GM12878 (cell line): ENCODE data around the gene TRABD2B. TPM values are rescaled to one million over a fixed set of nuclear protein-coding genes. Genes with fewer than 3 reads are reported as not detected.

Experiments
- ATAC-seq: fragments of 200-7000 bp; cut with Tn5 transposase; 3 replicates; pipeline ENCODE4 v1.9.1; 2020; ENCODE audit warnings: mild to moderate bottlenecking, moderate library complexity
- BruUV-seq: library from RNA; stranded (reverse); fragments of 400-500 nt; replicated peaks from 2 replicates; lab custom pipeline; 2021; lab: Mats Ljungman, UMichigan
- CTCF ChIA-PET: fragments of 300-600 bp; sonication (Branson Sonifier 250); formaldehyde crosslinking; extraction: SDS; loops from one replicate; lab custom pipeline; 2021; ENCODE audit warnings: inconsistent platforms; lab: Yijun Ruan, JAX
- POLR2A ChIA-PET: fragments of 350-600 bp; formaldehyde crosslinking; extraction: SDS; loops from one replicate; lab custom pipeline; 2021; ENCODE audit warnings: inconsistent platforms; lab: Charles Lee
- RAD21 ChIA-PET: fragments of 300-600 bp; sonication (Branson Sonifier 250); formaldehyde crosslinking; loops from one replicate; lab custom pipeline; 2023; ENCODE audit warnings: antibody characterized with exemption; ENCODE audit not compliant: unreplicated experiment; lab: Charles Lee
- SMC1A ChIA-PET: fragments of 300-600 bp; sonication (Branson Sonifier 250); formaldehyde crosslinking; loops from one replicate; lab custom pipeline; 2023; ENCODE audit not compliant: unreplicated experiment, uncharacterized antibody; lab: Charles Lee
- DNase-seq: peaks from one replicate; pipeline ENCODE4 v3.0.0-alpha.2; 2011; ENCODE audit warnings: low read depth, low spot score
- FAIRE-seq: peaks from 3 replicates; lab custom pipeline; 2011; peaks lifted over from hg19 to GRCh38; lab: Jason Lieb, UNC
- H2AFZ ChIP-seq: 2 replicates; pipeline ENCODE4 v1.6.0; 2011; ENCODE audit warnings: low read depth, low read length, control low read depth; ENCODE audit not compliant: control insufficient read depth
- H3K27ac ChIP-seq: 2 replicates; pipeline ENCODE4 v1.5.1; 2011; ENCODE audit warnings: control low read depth; ENCODE audit not compliant: control insufficient read depth, insufficient read depth
- H3K27me3 ChIP-seq, 2 experiments: replicated peaks in 1 of 2; 2 replicates each; pipeline versions ENCODE4 v1.6.0 to v1.6.1; 2011; ENCODE audit warnings: low read length in 1 of 2; ENCODE audit not compliant: control insufficient read depth in 2 of 2, insufficient read depth in 2 of 2
- H3K36me3 ChIP-seq, 2 experiments: 2 replicates each; pipeline ENCODE4 v1.5.1; 2011; ENCODE audit warnings: low read length in 1 of 2; ENCODE audit not compliant: control insufficient read depth in 2 of 2, insufficient read depth in 2 of 2
- H3K4me1 ChIP-seq: 2 replicates; pipeline ENCODE4 v1.6.1; 2011; ENCODE audit warnings: mild to moderate bottlenecking, low read length, moderate library complexity, mixed read lengths; ENCODE audit not compliant: control insufficient read depth, insufficient read depth
- H3K4me2 ChIP-seq: 2 replicates; pipeline ENCODE4 v1.6.0; 2011; ENCODE audit warnings: control low read depth; ENCODE audit not compliant: control insufficient read depth, insufficient read depth
- H3K4me3 ChIP-seq: fragments of 200-600 bp; sonication (generic); 2 replicates; pipeline ENCODE4 v1.5.1; 2016
- H3K79me2 ChIP-seq: 2 replicates; pipeline ENCODE4 v1.6.0; 2011; ENCODE audit warnings: low read length; ENCODE audit not compliant: control insufficient read depth, insufficient read depth
- H3K9ac ChIP-seq: 2 replicates; pipeline ENCODE4 v1.8.0; 2011; ENCODE audit warnings: low read length, control low read depth, mixed read lengths; ENCODE audit not compliant: control insufficient read depth, insufficient read depth
- H3K9me3 ChIP-seq: replicated peaks from 3 replicates; pipeline ENCODE4 v1.5.1; 2011; ENCODE audit warnings: mild to moderate bottlenecking, low read length; ENCODE audit not compliant: control insufficient read depth, insufficient read depth
- H4K20me1 ChIP-seq: 2 replicates; pipeline ENCODE4 v1.6.0; 2011; ENCODE audit not compliant: control insufficient read depth, insufficient read depth
- ETV6 ChIP-seq, 2 experiments: fragments of 450-650 bp in 1 of 2; IDR thresholded peaks in 1 of 2; conservative IDR thresholded peaks in 1 of 2; 2 replicates each; pipeline ENCODE4 v1.6.1; 2014; ENCODE audit warnings: antibody characterized with exemption in 1 of 2, borderline replicate concordance in 1 of 2, low read depth in 1 of 2, mild to moderate bottlenecking in 1 of 2, moderate library complexity in 1 of 2
- HDAC6 ChIP-seq: fragments of 200-600 bp; sonication (generic); IDR thresholded peaks from one replicate; pipeline ENCODE4 v1.8.0; 2017; ENCODE audit warnings: antibody characterized with exemption; ENCODE audit not compliant: unreplicated experiment
- IKZF1 ChIP-seq: fragments of 450-650 bp; conservative IDR thresholded peaks from 2 replicates; pipeline ENCODE4 v1.6.1; 2017; ENCODE audit warnings: antibody characterized with exemption, mild to moderate bottlenecking
- KAT2A ChIP-seq: conservative IDR thresholded peaks from 2 replicates; pipeline ENCODE4 v1.6.1; 2011; ENCODE audit warnings: low read depth, low read length; ENCODE audit not compliant: control insufficient read depth
- LARP7 ChIP-seq: fragments of 450-650 bp; IDR thresholded peaks from 2 replicates; pipeline ENCODE4 v1.6.1; 2017; ENCODE audit warnings: mild to moderate bottlenecking
- MYC ChIP-seq: IDR thresholded peaks from 2 replicates; pipeline ENCODE4 v1.6.1; 2011; ENCODE audit warnings: mild to moderate bottlenecking, low read length, moderate library complexity, inconsistent platforms; ENCODE audit not compliant: insufficient read depth, insufficient replicate concordance, insufficient read length, severe bottlenecking
- NFYA ChIP-seq: IDR thresholded peaks from 2 replicates; pipeline ENCODE4 v1.6.1; 2011; ENCODE audit warnings: low read depth, mild to moderate bottlenecking, low read length, improper control_type of control experiment, borderline replicate concordance
- PKNOX1 ChIP-seq: fragments of 450-650 bp; IDR thresholded peaks from 2 replicates; pipeline ENCODE4 v1.6.1; 2016; ENCODE audit warnings: mild to moderate bottlenecking
- RELA ChIP-seq: fragments of 450-650 bp; IDR thresholded peaks from 2 replicates; pipeline ENCODE4 v1.8.0; 2014; ENCODE audit warnings: borderline replicate concordance; ENCODE audit not compliant: partially characterized antibody
- SMAD1 ChIP-seq: fragments of 450-650 bp; IDR thresholded peaks from 2 replicates; pipeline ENCODE4 v1.6.1; 2018; ENCODE audit warnings: mild to moderate bottlenecking, low read depth; ENCODE audit not compliant: partially characterized antibody
- SUZ12 ChIP-seq: fragments of 200-600 bp; sonication (generic); IDR thresholded peaks from one replicate; pipeline ENCODE4 v1.6.1; 2018; ENCODE audit warnings: antibody characterized with exemption, mild to moderate bottlenecking; ENCODE audit not compliant: unreplicated experiment
- TCF12 ChIP-seq: IDR thresholded peaks from 2 replicates; pipeline ENCODE4 v1.6.1; 2011; ENCODE audit warnings: low read depth, mild to moderate bottlenecking, low read length
- TCF7 ChIP-seq: IDR thresholded peaks from 2 replicates; pipeline ENCODE4 v1.6.1; 2014; ENCODE audit warnings: antibody characterized with exemption, borderline replicate concordance
- USF2 ChIP-seq: IDR thresholded peaks from 2 replicates; pipeline ENCODE4 v1.6.1; 2011; ENCODE audit warnings: low read depth, low read length, improper control_type of control experiment, borderline replicate concordance
- YBX1 ChIP-seq: fragments of 450-650 bp; IDR thresholded peaks from 2 replicates; pipeline ENCODE4 v1.6.1; 2016; ENCODE audit warnings: antibody characterized with exemption
- ZNF274 ChIP-seq: IDR thresholded peaks from one replicate; pipeline ENCODE4 v1.8.0; 2011; ENCODE audit not compliant: insufficient read length, insufficient read depth
- ZNF687 ChIP-seq: fragments of 450-650 bp; IDR thresholded peaks from 2 replicates; pipeline ENCODE4 v1.6.1; 2017; ENCODE audit warnings: mild to moderate bottlenecking, moderate library complexity
- WGBS: methylation state at CpG from one replicate; pipeline ENCODE4 v1.1.6; 2016; ENCODE audit warnings: low lambda C conversion rate; ENCODE audit not compliant: insufficient replicate concordance, insufficient coverage; ENCODE audit errors: missing lambda C conversion rate; 5-methylcytosine and 5-hydroxymethylcytosine counted together
- in situ Hi-C: fragments of 300-500 bp; cut with MboI; formaldehyde crosslinking; loops from 9 replicates; pipeline ENCODE4 v1.14.3; 2018; ENCODE audit warnings: mixed read lengths
- intact Hi-C: fragments of 100-400 bp; cut with micrococcal nuclease; formaldehyde crosslinking; loops from one replicate; pipeline ENCODE4 v1.14.2; 2022; ENCODE audit not compliant: unreplicated experiment
- polyA plus RNA-seq, 11 experiments: library from polyadenylated mRNA; depleted of rRNA in 4 of 11; unstranded in 6 of 11; stranded (reverse) in 5 of 11; fragments of >200 nt; fragmentation: Nextera tagmentation in 4 of 11; fragmentation: Illumina TruSeq in 1 of 11; extraction: Ambion mirVana in 4 of 11; extraction: Trizol in 1 of 11; gene quantifications; 1 replicate in 1 of 11; 2 replicates in 10 of 11; pipeline versions ENCODE4 v1.2.1 to v1.2.3, GENCODE V29; 2011 to 2016; ENCODE audit warnings: inconsistent platforms in 2 of 11, missing spikeins in 2 of 11, low read depth in 1 of 11
- total RNA-seq, 4 experiments: library from RNA; depleted of rRNA in 3 of 4; stranded (reverse); fragments of >200 nt in 3 of 4; fragmentation: Illumina TruSeq in 1 of 4; extraction: Trizol in 1 of 4; gene quantifications; 2 replicates each; pipeline versions ENCODE4 v1.2.1 to v1.2.3, GENCODE V29; 2013 to 2021

The TRABD2B gene
- total and polyA plus RNA-seq, 10 of the 15 experiments (the other 5 are each of a cell fraction or from before 2014, with no cell fraction given) = not detected

DNA sequence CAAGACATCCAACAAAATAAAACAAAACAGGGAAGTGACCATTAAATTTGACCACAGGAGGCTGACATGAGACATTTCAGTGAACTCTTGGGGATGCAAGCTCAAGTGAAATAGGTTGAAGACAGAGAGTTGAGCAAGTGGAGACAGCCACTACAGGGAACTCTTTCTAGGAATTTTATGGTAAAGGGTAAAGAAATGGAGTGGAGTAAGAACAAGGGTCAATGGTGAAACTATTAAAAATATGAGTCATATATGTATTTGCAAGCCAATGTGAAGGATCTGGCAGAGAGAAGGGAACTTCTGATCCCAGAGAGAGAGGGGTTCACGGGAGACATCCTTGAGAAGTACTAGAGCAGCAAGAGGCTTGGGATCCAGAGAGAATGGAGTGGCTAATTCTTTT lies 9.1 kb upstream of the TRABD2B start (continued):
- no peak for TF ChIP-seq PKNOX1
- no peak for TF ChIP-seq RELA
- TF ChIP-seq HDAC6 = no peak
- TF ChIP-seq SUZ12 = no peak
- no peak for TF ChIP-seq LARP7
- TF ChIP-seq NFYA = no peak
- no peak for TF ChIP-seq TCF7
- TF ChIP-seq ZNF274 = no peak
- no peak for TF ChIP-seq TCF12
- TF ChIP-seq, all 136 proteins: peak for 0

DNA sequence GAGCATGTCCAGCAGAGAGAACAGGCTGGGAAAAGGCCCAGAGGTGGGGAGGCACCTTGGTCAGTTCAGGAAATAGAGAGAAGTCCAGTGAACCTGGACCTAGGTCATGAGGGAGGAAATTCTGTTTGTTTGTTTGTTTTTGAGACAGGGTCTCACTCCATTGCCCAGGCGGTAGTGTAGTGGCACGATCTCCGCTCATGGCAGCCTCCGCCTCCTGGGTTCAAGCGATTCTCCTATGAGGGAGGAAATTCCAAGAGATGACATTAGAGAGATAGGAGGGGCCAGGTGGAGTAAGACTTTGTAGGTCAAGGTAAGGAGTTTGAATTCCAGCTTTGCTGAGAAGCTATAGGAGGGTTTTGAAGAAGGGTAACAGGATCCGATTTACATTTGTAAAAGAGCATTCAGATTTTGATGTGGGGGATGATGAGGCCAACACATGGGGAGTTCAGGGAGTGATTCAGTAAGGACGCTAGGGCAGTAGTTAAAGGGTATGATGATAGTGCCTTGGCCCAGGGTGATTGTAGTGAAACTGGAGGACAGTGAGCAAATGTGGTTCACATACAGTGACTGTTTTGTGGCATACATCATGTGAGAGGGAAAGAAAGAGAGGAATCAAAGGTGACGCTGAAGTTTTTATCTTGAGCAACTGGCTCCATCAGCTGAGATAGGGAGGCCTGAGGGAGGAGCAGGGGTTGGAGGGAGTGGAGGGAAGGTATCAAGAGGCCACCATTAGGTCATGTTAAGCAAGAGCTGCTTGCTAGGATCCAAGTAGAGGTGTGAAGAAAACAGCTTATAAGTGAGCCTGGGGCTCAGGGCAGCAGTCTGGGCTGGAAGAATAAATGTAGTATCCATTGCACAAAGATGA lies 8.3 kb upstream of the TRABD2B start:
- BruUV-seq = no TSS peak
- WGBS = 63% methylated on average over 8 of the region's 8 CpGs
- no peaks in the 10 kb centered on the region for H3K36me3 ChIP-seq
- H3K27ac ChIP-seq = no peak overlapping the region
- H3K27me3 ChIP-seq = no peaks in the 10 kb centered on the region; a peak in 1 of 4 replicates
- H4K20me1 ChIP-seq = no peaks in the 10 kb centered on the region
- H2AFZ ChIP-seq = no peak overlapping the region
- ChIA-PET RAD21 (no interaction called here), CTCF (no interaction called here), POLR2A (no interaction called here)
- no peak overlapping the region for H3K4me2 ChIP-seq
- no peak for FAIRE-seq
- ATAC-seq = no peak
- intact Hi-C loops = no loop called here
- H3K4me3 ChIP-seq = no peak overlapping the region
- no peak for TF ChIP-seq MYC
- TF ChIP-seq KAT2A = no peak
- no peak for TF ChIP-seq SMAD1
- TF ChIP-seq ZNF687 = no peak
- TF ChIP-seq LARP7 = no peak
- TF ChIP-seq USF2 = no peak
- TF ChIP-seq YBX1 = no peak
- TF ChIP-seq ETV6 (conservative IDR thresholded peaks at IDR 0.05 in 1 of 2, IDR thresholded peaks at IDR 0.05 in 1 of 2; ENCODE audit: borderline replicate concordance in 1 of 2, low read depth in 1 of 2) = no peak
- TF ChIP-seq IKZF1 = no peak
- TF ChIP-seq, all 136 proteins: peak for 0
- DNase-seq = no peak
- no peak overlapping the region for H3K9ac ChIP-seq
- no peaks in the 10 kb centered on the region for H3K4me1 ChIP-seq
- in situ Hi-C loops = no loop called here
- SMC1A ChIA-PET = interaction anchor here (1.0 kb wide), 1 partner anchor 10 kb away, joined by 3 read pairs; no protein-coding TSS in a partner anchor
- H3K79me2 ChIP-seq = no peaks in the 10 kb centered on the region
- H3K9me3 ChIP-seq = no peaks in the 10 kb centered on the region
